B cell (primary cell): Measurements from ENCODE around the gene MRPS9. TPM values are rescaled to one million over a fixed set of nuclear protein-coding genes. Genes with fewer than 3 reads are reported as not detected.
A peak's percentile ranks its signal among the peaks of the same experiment; 100 is the strongest.

ENCODE experiments used
- ATAC-seq: fragments of 200-7000 bp; cut with Tn5 transposase; one replicate; pipeline ENCODE4 v1.10.0; 2021; ENCODE audit warnings: low read depth, mild to moderate bottlenecking, moderate number of reproducible peaks, moderate library complexity
- CTCF ChIA-PET: fragments of 350-600 bp; sonication (Branson Sonifier 250); formaldehyde crosslinking; loops from one replicate; lab custom pipeline; 2021; ENCODE audit warnings: antibody characterized with exemption, inconsistent platforms; lab: Charles Lee
- POLR2A ChIA-PET: fragments of 350-600 bp; sonication (Branson Sonifier 250); formaldehyde crosslinking; loops from one replicate; lab custom pipeline; 2021; ENCODE audit warnings: antibody characterized with exemption; lab: Charles Lee
- DNase-seq: peaks from one replicate; pipeline ENCODE4 v3.0.0; 2013
- H2AFZ ChIP-seq: 2 replicates; pipeline ENCODE4 v1.6.1; 2012; ENCODE audit warnings: mild to moderate bottlenecking, low read depth, low read length; ENCODE audit not compliant: insufficient read depth, poor library complexity, severe bottlenecking
- H3K27ac ChIP-seq, 2 donors: 1 replicate in 1 of 2; 2 replicates in 1 of 2; pipeline ENCODE4 v1.5.1; 2012 to 2013; ENCODE audit warnings: low read length in 2 of 2, mild to moderate bottlenecking in 2 of 2, moderate library complexity in 1 of 2
- H3K27me3 ChIP-seq, 4 experiments: fragments of 200-600 bp in 1 of 4; sonication (generic) in 1 of 4; replicated peaks in 1 of 4; 1 replicate in 2 of 4; 2 replicates in 2 of 4; pipeline versions ENCODE4 v1.6.1 to v1.7.0; 2013 to 2016; ENCODE audit warnings: low read length in 3 of 4, mild to moderate bottlenecking in 2 of 4, mixed read lengths in 1 of 4, moderate library complexity in 1 of 4; ENCODE audit not compliant: insufficient read depth in 4 of 4, control insufficient read depth in 3 of 4; ENCODE audit errors: control extremely low read depth in 1 of 4
- H3K36me3 ChIP-seq, 2 experiments: replicated peaks in 1 of 2; 1 replicate in 1 of 2; 2 replicates in 1 of 2; pipeline versions ENCODE4 v1.6.1 to v1.7.1; 2013; ENCODE audit warnings: low read length in 1 of 2; ENCODE audit not compliant: insufficient read depth in 2 of 2, control insufficient read depth in 1 of 2; ENCODE audit errors: control extremely low read depth in 1 of 2, extremely low read depth in 1 of 2
- H3K4me1 ChIP-seq, 2 donors: fragments of 200-600 bp in 1 of 2; sonication (generic) in 1 of 2; 1 replicate in 1 of 2; 2 replicates in 1 of 2; pipeline versions ENCODE4 v1.5.1 to v1.6.1; 2013 to 2017; ENCODE audit warnings: low read length in 2 of 2; ENCODE audit not compliant: control insufficient read depth in 2 of 2, insufficient read depth in 2 of 2
- H3K4me2 ChIP-seq: replicated peaks from 2 replicates; pipeline ENCODE3; 2012; ENCODE audit warnings: mild to moderate bottlenecking, low read depth, low read length; ENCODE audit not compliant: poor library complexity, severe bottlenecking
- H3K4me3 ChIP-seq, 5 experiments: fragments of 200-600 bp in 1 of 5; sonication (generic) in 1 of 5; 1 replicate in 3 of 5; 2 replicates in 2 of 5; pipeline versions ENCODE4 v1.5.1 to v1.7.0; 2011 to 2016; ENCODE audit warnings: low read length in 4 of 5, mild to moderate bottlenecking in 4 of 5, low read depth in 2 of 5, control low read depth in 1 of 5, moderate library complexity in 1 of 5; ENCODE audit not compliant: insufficient read depth in 1 of 5; ENCODE audit errors: control extremely low read depth in 1 of 5, extremely low read depth in 1 of 5
- H3K79me2 ChIP-seq: fragments of 200-600 bp; sonication (generic); one replicate; pipeline ENCODE4 v1.6.0; 2016; ENCODE audit warnings: low read length; ENCODE audit not compliant: control insufficient read depth, insufficient read depth
- H3K9ac ChIP-seq: fragments of 200-600 bp; sonication (generic); 2 replicates; pipeline ENCODE4 v1.6.1; 2017; ENCODE audit warnings: mild to moderate bottlenecking, low read length, moderate library complexity
- H3K9me3 ChIP-seq, 3 donors: one replicate each; pipeline versions ENCODE4 v1.6.1 to v1.7.1; 2013; ENCODE audit warnings: low read length in 2 of 3; ENCODE audit not compliant: control insufficient read depth in 2 of 3, insufficient read depth in 1 of 3; ENCODE audit errors: control extremely low read depth in 1 of 3
- H4K20me1 ChIP-seq: 2 replicates; pipeline ENCODE4 v1.6.0; 2012; ENCODE audit warnings: mild to moderate bottlenecking, low read length; ENCODE audit not compliant: insufficient read depth, control insufficient read depth, poor library complexity, severe bottlenecking
- H3K27ac Mint-ChIP-seq: one replicate; pipeline ENCODE4 v1.8.0; 2021; ENCODE audit warnings: mixed read lengths
- H3K27me3 Mint-ChIP-seq: one replicate; pipeline ENCODE4 v1.8.0; 2021; ENCODE audit warnings: mixed read lengths
- H3K4me1 Mint-ChIP-seq: one replicate; pipeline ENCODE4 v1.8.0; 2021; ENCODE audit warnings: mixed read lengths
- H3K4me3 Mint-ChIP-seq: one replicate; pipeline ENCODE4 v1.8.0; 2021; ENCODE audit warnings: mixed read lengths
- H3K9me3 Mint-ChIP-seq: one replicate; pipeline ENCODE4 v1.8.0; 2022; ENCODE audit warnings: mixed read lengths; ENCODE audit not compliant: insufficient read depth
- EZH2 ChIP-seq: IDR thresholded peaks from 2 replicates; pipeline ENCODE4 v1.6.1; 2012; ENCODE audit warnings: borderline replicate concordance, low read depth, mild to moderate bottlenecking, moderate library complexity, low read length; ENCODE audit not compliant: insufficient read depth, poor library complexity, severe bottlenecking
- WGBS: methylation state at CpG from one replicate; pipeline ENCODE4 v1.1.5; 2013; ENCODE audit warnings: missing lambda C conversion rate; ENCODE audit not compliant: insufficient coverage; 5-methylcytosine and 5-hydroxymethylcytosine counted together
- intact Hi-C: fragments of 100-400 bp; cut with micrococcal nuclease; formaldehyde crosslinking; loops from one replicate; pipeline ENCODE4 v1.10.0; 2022
- polyA minus RNA-seq: library from RNA; depleted of rRNA, polyadenylated mRNA; stranded (reverse); fragments of >200 nt; gene quantifications from 2 replicates; pipeline ENCODE4 v1.2.3, GENCODE V29; 2012
- polyA plus RNA-seq: library from polyadenylated mRNA; depleted of rRNA; stranded (reverse); fragments of >200 nt; gene quantifications from 2 replicates; pipeline ENCODE4 v1.2.3, GENCODE V29; 2012
- total RNA-seq, 2 donors: library from RNA; stranded (reverse); fragments of 120-200 nt in 1 of 2; gene quantifications; 1 replicate in 1 of 2; 2 replicates in 1 of 2; pipeline versions ENCODE4 v1.2.3 to v1.2.4, GENCODE V29; 2013 to 2022
- TF ChIP-seq, protein P1 (sequence below): fragments of 200-600 bp; IDR thresholded peaks from one replicate; pipeline ENCODE4 v1.8.0; 2022; ENCODE audit warnings: antibody characterized with exemption, mild to moderate bottlenecking

The MRPS9 gene
- total RNA-seq (18.3 and 19.8 TPM in 2 replicates), polyA plus RNA-seq (13.0 and 24.9 TPM in 2 replicates), polyA minus RNA-seq (5.0 and 6.4 TPM in 2 replicates)
- total RNA-seq (2013): 30.6 TPM

DNA sequence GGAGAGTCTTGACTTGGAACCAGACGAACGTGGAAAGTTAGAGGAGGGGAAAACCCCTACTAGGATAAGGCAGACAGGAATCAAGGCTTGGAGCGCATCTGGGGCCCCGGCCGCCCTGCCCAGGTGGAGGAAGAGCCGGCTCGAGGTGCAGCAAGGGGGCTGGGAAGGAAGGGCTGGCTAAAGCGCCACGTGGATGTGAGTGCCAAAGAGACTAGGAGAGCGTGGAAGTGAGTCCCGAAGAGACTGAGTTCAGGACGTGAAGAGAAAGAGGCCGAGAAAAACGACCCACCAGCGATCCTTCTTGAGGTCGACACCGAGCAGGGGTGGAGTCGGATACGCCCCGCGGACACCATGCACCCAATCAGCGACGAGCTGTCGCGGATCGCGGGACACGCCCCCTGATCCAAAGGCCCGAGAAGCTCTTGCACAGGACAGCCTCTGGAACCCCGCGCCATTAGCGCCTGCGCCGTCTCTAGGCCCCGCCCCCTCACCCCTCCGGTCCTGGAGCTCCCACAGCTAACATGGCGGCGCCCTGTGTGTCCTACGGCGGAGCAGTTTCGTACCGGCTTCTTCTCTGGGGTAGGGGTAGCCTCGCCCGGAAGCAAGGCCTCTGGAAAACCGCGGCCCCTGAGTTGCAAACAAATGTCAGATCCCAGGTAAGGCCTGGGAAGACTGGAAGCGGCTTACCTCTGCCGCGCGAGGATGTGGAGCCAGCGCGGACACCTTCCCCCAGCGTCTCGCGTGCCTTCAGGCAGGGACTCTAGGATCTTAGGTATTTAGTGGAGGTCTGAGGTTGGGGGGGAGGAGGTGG lies at the start of gene MRPS9:
TSS of gene MRPS9 (plus strand) at position 498 of the 811 bp plus-strand sequence. CDS start at position 522, 24 bp downstream.
- Histone ChIP-seq H3K36me3 (peaks cover 0 to 2% of the 10 kb centered on the region in 2 experiments), H3K4me1 (peaks cover 12 to 16% of the 10 kb centered on the region in 2 donors)
- CTCF ChIA-PET: interaction anchor here (0.7 to 1.6 kb wide), 4 partner anchors 9 to 100 kb away, joined by 3 to 11 read pairs (median 6); no protein-coding TSS in a partner anchor

More for the DNA sequence above, at the start of gene MRPS9:
- H3K4me1 Mint-ChIP-seq: peaks cover 35% of the 10 kb centered on the region
- Histone ChIP-seq H3K9me3 (no peaks in the 10 kb centered on the region), H3K4me3 (peak within 1 kb of the TSS; percentile 76 to 96 (median 84)), H3K27me3 (no peaks in the 10 kb centered on the region), H4K20me1 (no peaks in the 10 kb centered on the region), H2AFZ (peak within 1 kb of the TSS; percentile 99), H3K27ac (peak within 1 kb of the TSS; percentile 65 to 80), H3K9ac (peak within 1 kb of the TSS; percentile 92), H3K4me2 (peak within 1 kb of the TSS; percentile 93), H3K79me2 (peaks cover 19% of the 10 kb centered on the region)
- POLR2A ChIA-PET: interaction anchor here (1.0 kb wide), 1 partner anchor 61 kb away, joined by 8 read pairs; no protein-coding TSS in a partner anchor
- H3K27ac Mint-ChIP-seq: peak within 1 kb of the TSS; percentile 99
- H3K4me3 Mint-ChIP-seq: peak within 1 kb of the TSS; percentile 100
- no peaks in the 10 kb centered on the region for H3K27me3 Mint-ChIP-seq
- intact Hi-C loops: loop anchor here (1.0 to 10.0 kb wide), 5 partner anchors 61 to 1157 kb away; partner anchors contain the start of genes C2orf49 and UXS1
- TF ChIP-seq, protein P1, sequence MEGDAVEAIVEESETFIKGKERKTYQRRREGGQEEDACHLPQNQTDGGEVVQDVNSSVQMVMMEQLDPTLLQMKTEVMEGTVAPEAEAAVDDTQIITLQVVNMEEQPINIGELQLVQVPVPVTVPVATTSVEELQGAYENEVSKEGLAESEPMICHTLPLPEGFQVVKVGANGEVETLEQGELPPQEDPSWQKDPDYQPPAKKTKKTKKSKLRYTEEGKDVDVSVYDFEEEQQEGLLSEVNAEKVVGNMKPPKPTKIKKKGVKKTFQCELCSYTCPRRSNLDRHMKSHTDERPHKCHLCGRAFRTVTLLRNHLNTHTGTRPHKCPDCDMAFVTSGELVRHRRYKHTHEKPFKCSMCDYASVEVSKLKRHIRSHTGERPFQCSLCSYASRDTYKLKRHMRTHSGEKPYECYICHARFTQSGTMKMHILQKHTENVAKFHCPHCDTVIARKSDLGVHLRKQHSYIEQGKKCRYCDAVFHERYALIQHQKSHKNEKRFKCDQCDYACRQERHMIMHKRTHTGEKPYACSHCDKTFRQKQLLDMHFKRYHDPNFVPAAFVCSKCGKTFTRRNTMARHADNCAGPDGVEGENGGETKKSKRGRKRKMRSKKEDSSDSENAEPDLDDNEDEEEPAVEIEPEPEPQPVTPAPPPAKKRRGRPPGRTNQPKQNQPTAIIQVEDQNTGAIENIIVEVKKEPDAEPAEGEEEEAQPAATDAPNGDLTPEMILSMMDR: no peak
- no peak for TF ChIP-seq EZH2
- DNase-seq (peak; percentile 98), ATAC-seq (peak; percentile 99)
- WGBS: under 1% methylated on average over 50 of the region's 55 CpGs
- no peaks in the 10 kb centered on the region for H3K9me3 Mint-ChIP-seq
